GM12874 (cell line): ENCODE measurements around the gene SNRNP48.

Source experiments
- CTCF ChIP-seq: IDR thresholded peaks from 2 replicates; pipeline ENCODE4 v1.5.1; 2011; ENCODE audit warnings: low read depth, mild to moderate bottlenecking, control low read depth, low read length, moderate library complexity; ENCODE audit not compliant: insufficient read depth

SNRNP48 gene

GRCh38 chr6:7574500-7574899, 15.5 kb upstream of the SNRNP48 start:
- no peak for TF ChIP-seq CTCF

GRCh38 chr6:7578516-7578915, 11.5 kb upstream of the SNRNP48 start:
- TF ChIP-seq CTCF = no peak

DNA sequence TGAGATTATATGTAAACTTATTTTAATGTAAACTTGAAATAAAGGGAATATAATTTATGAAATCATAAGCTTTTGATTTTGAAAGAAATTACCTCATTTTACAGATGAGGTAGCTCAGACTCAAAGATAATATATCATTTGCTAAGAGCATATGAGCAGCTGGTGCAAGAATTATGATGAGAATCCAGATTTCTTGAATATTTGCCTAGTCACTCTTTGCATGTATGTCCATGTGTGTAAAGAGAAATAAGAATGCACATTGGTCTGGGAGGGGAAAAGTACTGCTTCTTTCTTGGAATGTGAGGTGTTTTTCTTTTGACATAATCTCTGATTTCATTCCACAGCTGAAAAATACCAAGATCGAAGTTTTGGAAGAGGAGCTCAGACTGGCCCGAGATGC, 11.1 kb upstream of the SNRNP48 start:
- no peak for TF ChIP-seq CTCF

GRCh38 chr6:7579851-7580250, 10.1 kb upstream of the SNRNP48 start:
- no peak for TF ChIP-seq CTCF

DNA sequence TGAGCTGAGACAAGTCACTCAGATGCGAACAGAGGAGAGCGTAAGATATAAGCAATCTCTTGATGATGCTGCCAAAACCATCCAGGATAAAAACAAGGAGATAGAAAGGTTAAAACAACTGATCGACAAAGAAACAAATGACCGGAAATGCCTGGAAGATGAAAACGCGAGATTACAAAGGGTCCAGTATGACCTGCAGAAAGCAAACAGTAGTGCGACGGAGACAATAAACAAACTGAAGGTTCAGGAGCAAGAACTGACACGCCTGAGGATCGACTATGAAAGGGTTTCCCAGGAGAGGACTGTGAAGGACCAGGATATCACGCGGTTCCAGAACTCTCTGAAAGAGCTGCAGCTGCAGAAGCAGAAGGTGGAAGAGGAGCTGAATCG, 9.5 kb upstream of the SNRNP48 start:
- TF ChIP-seq CTCF = no peak

DNA sequence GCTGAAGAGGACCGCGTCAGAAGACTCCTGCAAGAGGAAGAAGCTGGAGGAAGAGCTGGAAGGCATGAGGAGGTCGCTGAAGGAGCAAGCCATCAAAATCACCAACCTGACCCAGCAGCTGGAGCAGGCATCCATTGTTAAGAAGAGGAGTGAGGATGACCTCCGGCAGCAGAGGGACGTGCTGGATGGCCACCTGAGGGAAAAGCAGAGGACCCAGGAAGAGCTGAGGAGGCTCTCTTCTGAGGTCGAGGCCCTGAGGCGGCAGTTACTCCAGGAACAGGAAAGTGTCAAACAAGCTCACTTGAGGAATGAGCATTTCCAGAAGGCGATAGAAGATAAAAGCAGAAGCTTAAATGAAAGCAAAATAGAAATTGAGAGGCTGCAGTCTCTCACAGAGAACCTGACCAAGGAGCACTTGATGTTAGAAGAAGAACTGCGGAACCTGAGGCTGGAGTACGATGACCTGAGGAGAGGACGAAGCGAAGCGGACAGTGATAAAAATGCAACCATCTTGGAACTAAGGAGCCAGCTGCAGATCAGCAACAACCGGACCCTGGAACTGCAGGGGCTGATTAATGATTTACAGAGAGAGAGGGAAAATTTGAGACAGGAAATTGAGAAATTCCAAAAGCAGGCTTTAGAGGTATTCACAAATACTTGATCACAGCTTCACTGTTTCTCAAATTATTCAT, 8.9 kb upstream of the SNRNP48 start:
- no peak for TF ChIP-seq CTCF

DNA sequence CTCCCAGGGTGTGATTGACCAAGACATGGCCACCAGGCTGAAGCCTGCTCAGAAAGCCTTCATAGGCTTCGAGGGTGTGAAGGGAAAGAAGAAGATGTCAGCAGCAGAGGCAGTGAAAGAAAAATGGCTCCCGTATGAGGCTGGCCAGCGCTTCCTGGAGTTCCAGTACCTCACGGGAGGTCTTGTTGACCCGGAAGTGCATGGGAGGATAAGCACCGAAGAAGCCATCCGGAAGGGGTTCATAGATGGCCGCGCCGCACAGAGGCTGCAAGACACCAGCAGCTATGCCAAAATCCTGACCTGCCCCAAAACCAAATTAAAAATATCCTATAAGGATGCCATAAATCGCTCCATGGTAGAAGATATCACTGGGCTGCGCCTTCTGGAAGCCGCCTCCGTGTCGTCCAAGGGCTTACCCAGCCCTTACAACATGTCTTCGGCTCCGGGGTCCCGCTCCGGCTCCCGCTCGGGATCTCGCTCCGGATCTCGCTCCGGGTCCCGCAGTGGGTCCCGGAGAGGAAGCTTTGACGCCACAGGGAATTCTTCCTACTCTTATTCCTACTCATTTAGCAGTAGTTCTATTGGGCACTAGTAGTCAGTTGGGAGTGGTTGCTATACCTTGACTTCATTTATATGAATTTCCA, 4.6 kb upstream of the SNRNP48 start:
- no peak for TF ChIP-seq CTCF
